ENCODE measurements around the gene FCHO2. TPM values are rescaled to one million over a fixed set of nuclear protein-coding genes. Genes with fewer than 3 reads are reported as not detected.
A peak's percentile ranks its signal among the peaks of the same experiment; 100 is the strongest.

FCHO2 gene
- polyA plus RNA-seq, 1 donor: 32.7 TPM

- no peak for DNase-seq
These were observed 158.3 kb downstream of the FCHO2 start for GRCh38 chr5:73114044-73114688.

GRCh38 chr5:73115399-73116051, 159.7 kb downstream of the FCHO2 start:
- no peak for DNase-seq

- DNase-seq: no peak
These were observed 160.7 kb downstream of the FCHO2 start for GRCh38 chr5:73116506-73116905.

- no peak for DNase-seq
These were observed 161.4 kb downstream of the FCHO2 start for GRCh38 chr5:73117088-73117740.

- peak; percentile 59 for DNase-seq
These were observed 162.6 kb downstream of the FCHO2 start for GRCh38 chr5:73118391-73118973.

GRCh38 chr5:73119451-73120157, 163.8 kb downstream of the FCHO2 start:
- no peak for DNase-seq

- no peak for DNase-seq
These were observed 164.6 kb downstream of the FCHO2 start, which contains the start of gene TMEM171 for GRCh38 chr5:73120222-73121118. Gene TMEM171, plus strand, starts transcription at chr5:73120575. Its CDS starts 2,799 bp downstream, at chr5:73123374.

- no peak for DNase-seq
These were observed 165.2 kb downstream of the FCHO2 start for GRCh38 chr5:73121119-73121463.

- DNase-seq: no peak
These were observed 167.3 kb downstream of the FCHO2 start for GRCh38 chr5:73122875-73123810.

GRCh38 chr5:73125289-73125688, 169.4 kb downstream of the FCHO2 start:
- DNase-seq: no peak

GRCh38 chr5:73126381-73126780, 170.5 kb downstream of the FCHO2 start:
- DNase-seq: no peak

- DNase-seq: no peak
These were observed 171.1 kb downstream of the FCHO2 start for GRCh38 chr5:73126957-73127356.

- no peak for DNase-seq
These were observed 173.3 kb downstream of the FCHO2 start for GRCh38 chr5:73129143-73129542.

GRCh38 chr5:73130811-73131210, 175.0 kb downstream of the FCHO2 start:
- DNase-seq: no peak

GRCh38 chr5:73131711-73132425, 176.0 kb downstream of the FCHO2 start:
- no peak for DNase-seq

- no peak for DNase-seq
These were observed 176.9 kb downstream of the FCHO2 start for GRCh38 chr5:73132759-73133158.

- DNase-seq: no peak
These were observed 179.2 kb downstream of the FCHO2 start for GRCh38 chr5:73135021-73135420.

GRCh38 chr5:73135429-73136054, 179.7 kb downstream of the FCHO2 start:
- DNase-seq: no peak

- DNase-seq: peak; percentile 57
These were observed 180.3 kb downstream of the FCHO2 start for GRCh38 chr5:73136055-73136562.

Measured in left kidney (tissue), 2 donors.